ENCODE data around the gene NTPCR. TPM values are rescaled to one million over a fixed set of nuclear protein-coding genes. Genes with fewer than 3 reads are reported as not detected.

Gene NTPCR
- total RNA-seq, 2 experiments from 2014 or later, result 30.4 to 35.0 TPM

- ChIA-PET POLR2A (no interaction called here), CTCF (interaction anchor here (0.6 kb wide), 1 partner anchor 56 kb away, joined by 3 read pairs; no protein-coding TSS in a partner anchor)
- TF ChIP-seq CTCF (IDR thresholded peaks at IDR 0.05), result no peak
- Mint-ChIP-seq H3K9me3 (no peaks in the 10 kb centered on the region), H3K27ac (no peak overlapping the region), H3K36me3 (ENCODE audit: low read depth) (no peaks in the 10 kb centered on the region), H3K4me3 (no peak overlapping the region), H3K4me1 (ENCODE audit: low read depth) (peaks cover 6% of the 10 kb centered on the region), H3K27me3 (no peaks in the 10 kb centered on the region)
- ATAC-seq (no peak), DNase-seq (no peak)
- intact Hi-C loops (cut with micrococcal nuclease), result no loop called here
These were observed 81.1 kb downstream of the NTPCR start for GRCh38 chr1:233031521-233031920.

GRCh38 chr1:233032916-233033315 lies 82.5 kb downstream of the NTPCR start:
- ATAC-seq, result no peak
- intact Hi-C loops (cut with micrococcal nuclease), result no loop called here
- TF ChIP-seq CTCF (IDR thresholded peaks at IDR 0.05), result no peak
- no peak overlapping the region for H3K4me3 Mint-ChIP-seq
- H3K9me3 Mint-ChIP-seq, result no peaks in the 10 kb centered on the region
- no peak overlapping the region for H3K27ac Mint-ChIP-seq
- peak; percentile 27 for DNase-seq
- H3K27me3 Mint-ChIP-seq, result no peaks in the 10 kb centered on the region
- ChIA-PET CTCF (no interaction called here), POLR2A (interaction anchor here (0.6 kb wide), 1 partner anchor 42 kb away, joined by 3 read pairs; no protein-coding TSS in a partner anchor)
- peaks cover 6% of the 10 kb centered on the region for H3K4me1 Mint-ChIP-seq (ENCODE audit: low read depth)
- H3K36me3 Mint-ChIP-seq (ENCODE audit: low read depth), result peaks cover 2% of the 10 kb centered on the region

GRCh38 chr1:233033361-233033760 lies 83.0 kb downstream of the NTPCR start:
- H3K36me3 Mint-ChIP-seq (ENCODE audit: low read depth), result peaks cover 2% of the 10 kb centered on the region
- intact Hi-C loops (cut with micrococcal nuclease), result no loop called here
- POLR2A ChIA-PET, result interaction anchor here (0.6 kb wide), 1 partner anchor 41 kb away, joined by 3 read pairs; no protein-coding TSS in a partner anchor
- ATAC-seq (no peak), DNase-seq (no peak)
- TF ChIP-seq CTCF (IDR thresholded peaks at IDR 0.05), result no peak
- H3K4me1 Mint-ChIP-seq (ENCODE audit: low read depth), result peaks cover 6% of the 10 kb centered on the region
- H3K9me3 Mint-ChIP-seq, result no peaks in the 10 kb centered on the region
- CTCF ChIA-PET, result no interaction called here
- H3K4me3 Mint-ChIP-seq, result no peak overlapping the region
- H3K27me3 Mint-ChIP-seq, result no peaks in the 10 kb centered on the region
- no peak overlapping the region for H3K27ac Mint-ChIP-seq

Other genes starting within 250 kb of the NTPCR start
- gene MAP10, start 145.2 kb upstream of the NTPCR start, total RNA-seq, result 1 to 10 TPM; 1.3 to 1.5 TPM